ENCODE results near the gene KIAA1210.

Gene KIAA1210

GRCh38 chrX:119090627-119091026 is 37.0 kb downstream of the KIAA1210 start:
- no peak for DNase-seq

GRCh38 chrX:119089619-119090018 is 38.0 kb downstream of the KIAA1210 start:
- no peak for DNase-seq

GRCh38 chrX:119087121-119087520 is 40.5 kb downstream of the KIAA1210 start:
- DNase-seq = no peak

- DNase-seq = no peak
These were observed 42.8 kb downstream of the KIAA1210 start for GRCh38 chrX:119084766-119085165.

- DNase-seq = no peak
These were observed 45.3 kb downstream of the KIAA1210 start for GRCh38 chrX:119082278-119082677.

GRCh38 chrX:119075270-119076025 is 52.2 kb downstream of the KIAA1210 start:
- no peak for DNase-seq

GRCh38 chrX:119073911-119074310 is 53.7 kb downstream of the KIAA1210 start:
- no peak for DNase-seq

GRCh38 chrX:119073200-119073905 is 54.3 kb downstream of the KIAA1210 start:
- no peak for DNase-seq

GRCh38 chrX:119072744-119073143 is 54.9 kb downstream of the KIAA1210 start, which contains the start of gene CT47C1:
TSS of gene CT47C1 (plus strand) at chrX:119072993. CDS start at chrX:119073226, 233 bp downstream.
- no peak for DNase-seq

- DNase-seq = no peak
These were observed 56.2 kb downstream of the KIAA1210 start for GRCh38 chrX:119071381-119071780.

- DNase-seq = no peak
These were observed 57.9 kb downstream of the KIAA1210 start for GRCh38 chrX:119069762-119070161.

GRCh38 chrX:119069128-119069527 is 58.5 kb downstream of the KIAA1210 start:
- no peak for DNase-seq

- DNase-seq = peak; percentile 13
These were observed 60.4 kb downstream of the KIAA1210 start for GRCh38 chrX:119067023-119067739.

- DNase-seq = no peak
These were observed 64.2 kb downstream of the KIAA1210 start for GRCh38 chrX:119063428-119063827.

- DNase-seq = no peak
These were observed 64.8 kb downstream of the KIAA1210 start for GRCh38 chrX:119062750-119063374.

GRCh38 chrX:119055687-119056086 is 71.9 kb downstream of the KIAA1210 start:
- no peak for DNase-seq

- DNase-seq = no peak
These were observed 81.7 kb downstream of the KIAA1210 start for GRCh38 chrX:119045884-119046283.

- no peak for DNase-seq
These were observed 84.6 kb downstream of the KIAA1210 start for GRCh38 chrX:119042996-119043395.

GRCh38 chrX:119042040-119042439 is 85.6 kb downstream of the KIAA1210 start:
- no peak for DNase-seq

GRCh38 chrX:119041175-119041574 is 86.4 kb downstream of the KIAA1210 start:
- DNase-seq = no peak

GRCh38 chrX:119040432-119040831 is 87.2 kb downstream of the KIAA1210 start:
- DNase-seq = no peak

GRCh38 chrX:119036107-119037029 is 91.2 kb downstream of the KIAA1210 start:
- DNase-seq = no peak
